ENCODE results near the gene MAPKAPK2. TPM values are rescaled to one million over a fixed set of nuclear protein-coding genes. Genes with fewer than 3 reads are reported as not detected.

Gene MAPKAPK2
- total RNA-seq, 1 donor from 2014 or later = 87.9 TPM

DNA sequence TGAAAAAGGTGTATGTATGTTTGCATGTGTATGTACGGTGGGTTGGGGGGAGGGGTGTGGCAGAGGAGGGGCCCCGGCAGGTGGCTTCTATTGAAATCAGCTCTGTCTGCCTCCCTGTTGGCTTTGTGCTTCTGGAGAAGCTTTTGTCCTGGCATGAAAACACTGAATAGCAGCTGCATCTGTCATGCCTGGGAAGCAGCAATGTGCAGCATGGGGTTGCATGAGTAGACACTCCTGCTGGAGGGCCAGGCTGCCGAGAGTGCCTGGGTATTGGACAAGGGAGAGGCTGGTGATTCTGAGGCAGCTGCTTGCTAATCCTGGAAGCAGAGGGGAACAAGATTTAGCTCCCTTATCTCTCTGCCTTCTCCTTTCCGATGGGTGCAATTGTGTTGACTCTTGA, 20.5 kb downstream of the MAPKAPK2 start:
- no peak overlapping the region for H3K4me3 Mint-ChIP-seq (ENCODE audit: unreplicated experiment)
- no peaks in the 10 kb centered on the region for H3K36me3 Mint-ChIP-seq (ENCODE audit: low read depth)
- peak overlapping the region; percentile 62 for H3K27ac Mint-ChIP-seq (ENCODE audit: unreplicated experiment)
- DNase-seq (ENCODE audit: low spot score) = no peak
- H3K9me3 Mint-ChIP-seq (ENCODE audit: low read depth) = no peaks in the 10 kb centered on the region
- no peaks in the 10 kb centered on the region for H3K27me3 Mint-ChIP-seq (ENCODE audit: low read depth)
- TF ChIP-seq, protein P1, sequence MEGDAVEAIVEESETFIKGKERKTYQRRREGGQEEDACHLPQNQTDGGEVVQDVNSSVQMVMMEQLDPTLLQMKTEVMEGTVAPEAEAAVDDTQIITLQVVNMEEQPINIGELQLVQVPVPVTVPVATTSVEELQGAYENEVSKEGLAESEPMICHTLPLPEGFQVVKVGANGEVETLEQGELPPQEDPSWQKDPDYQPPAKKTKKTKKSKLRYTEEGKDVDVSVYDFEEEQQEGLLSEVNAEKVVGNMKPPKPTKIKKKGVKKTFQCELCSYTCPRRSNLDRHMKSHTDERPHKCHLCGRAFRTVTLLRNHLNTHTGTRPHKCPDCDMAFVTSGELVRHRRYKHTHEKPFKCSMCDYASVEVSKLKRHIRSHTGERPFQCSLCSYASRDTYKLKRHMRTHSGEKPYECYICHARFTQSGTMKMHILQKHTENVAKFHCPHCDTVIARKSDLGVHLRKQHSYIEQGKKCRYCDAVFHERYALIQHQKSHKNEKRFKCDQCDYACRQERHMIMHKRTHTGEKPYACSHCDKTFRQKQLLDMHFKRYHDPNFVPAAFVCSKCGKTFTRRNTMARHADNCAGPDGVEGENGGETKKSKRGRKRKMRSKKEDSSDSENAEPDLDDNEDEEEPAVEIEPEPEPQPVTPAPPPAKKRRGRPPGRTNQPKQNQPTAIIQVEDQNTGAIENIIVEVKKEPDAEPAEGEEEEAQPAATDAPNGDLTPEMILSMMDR (IDR thresholded peaks at IDR 0.05) = no peak
- H3K4me1 Mint-ChIP-seq (ENCODE audit: low read depth) = peaks cover 82% of the 10 kb centered on the region

DNA sequence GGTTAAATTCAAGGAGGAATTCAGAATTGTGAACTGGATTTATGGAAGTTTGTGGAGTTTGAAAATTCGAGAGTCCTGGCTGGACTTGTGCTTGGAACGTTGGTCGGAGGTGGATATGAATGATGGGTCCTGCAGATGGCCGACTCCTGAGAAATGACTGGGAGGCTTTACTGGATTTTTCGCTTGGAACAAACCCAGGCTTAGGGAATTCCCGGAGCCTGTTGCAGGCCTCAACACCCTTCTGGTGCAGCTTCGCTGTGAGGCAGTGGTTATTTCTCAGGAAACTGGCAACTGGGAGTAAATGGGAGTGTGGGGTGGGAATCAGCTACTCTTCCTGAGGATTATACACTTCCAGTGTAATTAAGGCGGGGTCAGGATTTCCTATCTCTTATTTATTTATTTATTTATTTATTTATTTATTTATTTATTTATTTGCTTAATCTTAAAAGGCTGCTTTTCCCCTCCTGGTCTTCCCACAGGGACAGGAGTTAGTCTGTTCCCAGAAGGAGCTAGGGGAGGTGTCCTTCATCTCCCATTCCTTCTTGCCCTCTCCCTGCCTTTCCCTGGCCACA, 21.1 kb downstream of the MAPKAPK2 start:
- H3K4me3 Mint-ChIP-seq (ENCODE audit: unreplicated experiment) = peak overlapping the region; percentile 19
- DNase-seq (ENCODE audit: low spot score) = no peak

DNA sequence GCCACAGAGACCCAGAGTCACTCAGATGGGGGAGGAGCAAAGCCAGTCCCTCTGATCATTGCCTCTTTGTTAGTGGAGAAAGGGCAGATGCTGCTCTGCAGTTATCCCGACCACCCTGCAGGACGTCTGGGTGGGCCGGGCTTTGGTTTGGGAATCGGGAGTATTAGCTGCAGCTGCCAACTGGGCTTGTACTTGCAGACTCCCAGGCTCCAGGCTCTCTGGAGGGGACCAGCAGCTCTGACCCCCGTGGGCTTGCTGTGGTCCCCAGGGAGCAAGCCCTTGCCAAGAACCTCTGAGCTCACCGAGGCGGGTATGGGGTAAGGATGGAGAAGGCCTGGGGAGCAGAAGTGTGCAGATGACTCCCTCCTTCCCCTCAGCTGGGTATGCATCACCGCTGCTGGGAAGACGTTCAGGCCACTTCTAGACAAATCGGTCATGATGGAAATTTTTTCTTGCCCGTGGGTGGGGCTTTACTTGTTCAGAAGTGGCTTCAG, 21.6 kb downstream of the MAPKAPK2 start:
- Mint-ChIP-seq H3K36me3 (ENCODE audit: low read depth) (no peaks in the 10 kb centered on the region), H3K4me1 (ENCODE audit: low read depth) (peaks cover 82% of the 10 kb centered on the region), H3K9me3 (ENCODE audit: low read depth) (no peaks in the 10 kb centered on the region), H3K27ac (ENCODE audit: unreplicated experiment) (peak overlapping the region; percentile 57), H3K4me3 (ENCODE audit: unreplicated experiment) (peak overlapping the region; percentile 19), H3K27me3 (ENCODE audit: low read depth) (no peaks in the 10 kb centered on the region)
- DNase-seq (ENCODE audit: low spot score) = no peak
- TF ChIP-seq, protein P1 (IDR thresholded peaks at IDR 0.05) = no peak

More for the DNA sequence above, 21.1 kb downstream of the MAPKAPK2 start:
- TF ChIP-seq, protein P1 (IDR thresholded peaks at IDR 0.05) = no peak
- Mint-ChIP-seq H3K36me3 (ENCODE audit: low read depth) (no peaks in the 10 kb centered on the region), H3K4me1 (ENCODE audit: low read depth) (peaks cover 85% of the 10 kb centered on the region), H3K27me3 (ENCODE audit: low read depth) (no peaks in the 10 kb centered on the region), H3K27ac (ENCODE audit: unreplicated experiment) (peak overlapping the region; percentile 62), H3K9me3 (ENCODE audit: low read depth) (no peaks in the 10 kb centered on the region)

DNA sequence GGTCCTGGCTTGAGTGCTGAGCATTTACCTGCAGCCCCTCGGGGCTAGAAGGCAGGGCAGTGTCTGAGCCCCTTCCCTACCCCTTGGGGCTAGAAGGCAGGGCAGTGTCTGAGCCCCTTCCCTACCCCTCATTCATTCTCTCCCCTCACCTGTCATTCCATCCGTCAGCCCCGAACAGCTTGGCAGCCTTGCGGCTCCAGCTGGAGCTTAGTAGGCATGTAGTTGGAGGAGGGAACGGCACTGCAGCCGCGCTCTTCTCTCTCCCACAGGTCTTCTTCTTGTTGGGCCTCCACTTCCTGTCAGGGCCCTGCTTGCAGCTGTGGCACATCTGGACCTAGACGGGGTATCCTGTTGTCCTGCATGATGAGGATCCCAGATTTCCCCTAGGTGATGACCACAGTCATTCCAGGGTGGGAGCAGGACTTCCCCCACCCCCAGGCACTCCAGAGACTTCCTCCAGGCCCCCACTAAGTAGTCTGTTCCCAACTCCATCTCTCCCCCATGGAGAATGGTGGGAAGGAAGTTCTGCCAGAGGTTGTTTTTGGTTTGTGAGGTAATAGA, 22.2 kb downstream of the MAPKAPK2 start:
- Mint-ChIP-seq H3K9me3 (ENCODE audit: low read depth) (no peaks in the 10 kb centered on the region), H3K27ac (ENCODE audit: unreplicated experiment) (peak overlapping the region; percentile 57), H3K27me3 (ENCODE audit: low read depth) (no peaks in the 10 kb centered on the region), H3K4me3 (ENCODE audit: unreplicated experiment) (no peak overlapping the region), H3K36me3 (ENCODE audit: low read depth) (no peaks in the 10 kb centered on the region), H3K4me1 (ENCODE audit: low read depth) (peaks cover 82% of the 10 kb centered on the region)
- TF ChIP-seq, protein P1 (IDR thresholded peaks at IDR 0.05) = no peak
- no peak for DNase-seq (ENCODE audit: low spot score)

DNA sequence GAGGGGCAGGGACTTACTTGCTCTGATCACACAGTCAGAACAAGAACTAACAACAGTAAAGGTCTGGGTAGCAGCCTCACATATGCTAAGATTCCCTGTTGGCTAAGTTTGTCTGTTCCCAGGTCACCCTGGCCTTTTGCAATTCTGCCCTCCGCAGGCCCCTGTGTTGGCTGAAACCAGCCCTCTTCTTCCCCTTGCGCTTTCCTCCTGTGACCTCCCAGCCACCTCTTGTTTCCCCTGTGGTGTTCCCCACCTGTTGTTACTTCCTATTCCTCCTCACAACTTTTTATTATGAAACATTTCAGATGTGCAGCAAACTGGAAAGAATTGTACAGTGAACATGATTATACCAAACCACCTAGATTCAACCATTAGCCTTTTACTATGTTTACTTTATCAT, 23.4 kb downstream of the MAPKAPK2 start:
- Mint-ChIP-seq H3K9me3 (ENCODE audit: low read depth) (no peaks in the 10 kb centered on the region), H3K27ac (ENCODE audit: unreplicated experiment) (peak overlapping the region; percentile 28), H3K4me3 (ENCODE audit: unreplicated experiment) (no peak overlapping the region), H3K36me3 (ENCODE audit: low read depth) (no peaks in the 10 kb centered on the region), H3K27me3 (ENCODE audit: low read depth) (no peaks in the 10 kb centered on the region), H3K4me1 (ENCODE audit: low read depth) (peaks cover 76% of the 10 kb centered on the region)
- TF ChIP-seq, protein P1 (IDR thresholded peaks at IDR 0.05) = no peak
- DNase-seq (ENCODE audit: low spot score) = no peak

All from chondrocyte (in vitro differentiated cells).